Heart left ventricle (tissue), 16 donors: ENCODE results near the gene LIG1. TPM values are rescaled to one million over a fixed set of nuclear protein-coding genes. Genes with fewer than 3 reads are reported as not detected.
A peak's percentile ranks its signal among the peaks of the same experiment; 100 is the strongest.

ENCODE experiments used
- ATAC-seq, 4 donors: fragments of 200-7000 bp; cut with Tn5 transposase; one replicate each; pipeline ENCODE4 v1.9.1; 2020 to 2022; ENCODE audit warnings: moderate library complexity in 4 of 4, mild to moderate bottlenecking in 3 of 4, moderate number of reproducible peaks in 1 of 4
- DNase-seq, 5 donors: peaks; one replicate each; pipeline ENCODE4 v3.0.0-alpha.2; 2020
- H3K27ac ChIP-seq, 12 donors: fragments of 200-600 bp; sonication (generic) in 4 of 12; one replicate each; pipeline versions ENCODE4 v1.5.0 to v1.8.0; 2016 to 2022; ENCODE audit warnings: mild to moderate bottlenecking in 2 of 12
- H3K27me3 ChIP-seq, 9 donors: fragments of 200-600 bp; sonication (generic) in 2 of 9; one replicate each; pipeline versions ENCODE4 v1.5.1 to v1.8.0; 2016 to 2022; ENCODE audit warnings: mild to moderate bottlenecking in 3 of 9
- H3K36me3 ChIP-seq, 9 donors: fragments of 200-600 bp; sonication (generic) in 2 of 9; one replicate each; pipeline versions ENCODE4 v1.5.0 to v1.8.0; 2018 to 2022; ENCODE audit warnings: mild to moderate bottlenecking in 2 of 9
- H3K4me1 ChIP-seq, 12 donors: fragments of 200-600 bp; sonication (generic) in 4 of 12; one replicate each; pipeline versions ENCODE4 v1.5.0 to v1.8.0; 2016 to 2022; ENCODE audit warnings: mild to moderate bottlenecking in 3 of 12
- H3K4me3 ChIP-seq, 12 donors: fragments of 200-600 bp; sonication (generic) in 4 of 12; one replicate each; pipeline versions ENCODE4 v1.5.0 to v1.8.0; 2017 to 2022; ENCODE audit warnings: mild to moderate bottlenecking in 9 of 12, moderate library complexity in 4 of 12
- H3K9me3 ChIP-seq, 12 donors: fragments of 200-600 bp; sonication (generic) in 4 of 12; one replicate each; pipeline versions ENCODE4 v1.5.0 to v1.8.0; 2016 to 2022; ENCODE audit warnings: mild to moderate bottlenecking in 1 of 12
- CTCF ChIP-seq, 12 donors: fragments of 200-600 bp; sonication (generic) in 4 of 12; IDR thresholded peaks; one replicate each; pipeline versions ENCODE4 v1.5.0 to v1.8.0; 2018 to 2022; ENCODE audit warnings: antibody characterized with exemption in 12 of 12, mild to moderate bottlenecking in 5 of 12
- POLR2A ChIP-seq, 2 donors: fragments of 450-650 bp; IDR thresholded peaks; one replicate each; pipeline ENCODE4 v1.6.1; 2017; ENCODE audit warnings: antibody characterized with exemption in 2 of 2, mild to moderate bottlenecking in 2 of 2, moderate library complexity in 2 of 2
- WGBS, 4 donors: extraction: QIAGEN DNeasy Blood & Tissue Kit in 2 of 4; methylation state at CpG; one replicate each; pipeline versions ENCODE4 v1.1.5 to v1.1.7; 2013 to 2018; 5-methylcytosine and 5-hydroxymethylcytosine counted together
- intact Hi-C, 10 donors: fragments of 100-400 bp; cut with DNase I; formaldehyde crosslinking; loops; one replicate each; pipeline versions ENCODE4 v1.11.1 to v1.14.2; 2022
- polyA plus RNA-seq, 2 donors: library from polyadenylated mRNA; stranded (reverse); fragments of 200-250 nt; gene quantifications; one replicate each; pipeline ENCODE4 v1.2.3, GENCODE V29; 2013
- total RNA-seq, 9 donors: library from RNA; depleted of rRNA in 2 of 9; stranded (reverse); fragments of >200 nt in 2 of 9; fragmentation: NEBNext Ultra II Directional in 3 of 9; extraction: Animal tissue kit (Norgen Biotek cat#: 25700) in 3 of 9; gene quantifications; one replicate each; pipeline versions ENCODE4 v1.1.0 to v1.2.4, GENCODE V29; 2016 to 2023
- donor health status: ischemic (EF 13 %, LVEDD 7.1; RV severe dilation, severe dysfunction).
- donor health status: healthy with polysubstance abuse.
- donor health status: DM: no; HTN: yes; CAD: no.
- donor health status: DM: no; HTN: no; CAD: no.
- donor health status: ischemic (EF 25% LVEDD 6.9; RV normal size, moderate dysfunction).
- donor health status: ischemic (EF 25% LVEDD 5.7; RV mildly dilated, moderate dysfunction).
- donor health status: healthy.
- donor health status: DM: yes; HTN: yes; CAD: no.
- donor health status: ischemic (EF 35%, LVEDD 5.7; RV mildly dilated, moderate dysfunction).
- donor health status: nonischemic (EF 11% LVEDD 7.7; RV severe dilation, severe dysfunction).
- donor health status: DM: yes; HTN: yes; CAD: no.
- donor health status: PGD.
- donor health status: ischemic (EF 29% LVEDD 5.4; RV normal size, mild dysfunction).
- donor health status: nonischemic (EF 23%, LVEDD 6.1; RV moderate dilation, normal function).

The LIG1 gene
- total and polyA plus RNA-seq, 11 donors: 2.1 to 16.5 (median 4.0) TPM

DNA sequence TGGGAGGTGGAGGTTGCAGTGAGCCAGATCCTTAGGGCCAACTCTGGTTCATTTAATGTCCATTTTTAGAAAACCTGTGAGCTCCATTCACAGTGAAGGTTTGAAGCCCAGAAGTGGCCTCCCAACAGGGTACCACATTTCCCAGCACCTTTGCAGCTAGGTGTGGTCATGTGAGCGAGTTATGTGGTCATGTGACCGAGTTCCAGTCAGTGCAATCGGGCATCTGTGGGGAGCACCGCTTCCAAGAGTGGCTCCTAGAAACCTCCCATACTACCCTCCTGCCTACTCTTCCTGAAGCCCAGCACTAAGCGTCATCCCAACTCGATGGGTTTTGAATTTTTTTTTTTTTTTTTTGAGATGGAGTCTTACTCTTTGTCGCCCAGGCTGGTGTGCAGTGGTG lies 58.9 kb downstream of the LIG1 start:
- 54 to 67% (median 59%) methylated on average over 7 of the region's 7 CpGs for WGBS, 4 donors
- Histone ChIP-seq H3K4me3 (peak overlapping the region in 4 of 12 donors; percentile 41 to 68 (median 58)), H3K36me3 (peaks cover 0 to 4% (median 0%) of the 10 kb centered on the region in 9 donors), H3K9me3 (no peaks in the 10 kb centered on the region), H3K27me3 (no peaks in the 10 kb centered on the region), H3K27ac (peak overlapping the region in 11 of 12 donors; percentile 87 to 100 (median 97)), H3K4me1 (peaks cover 0 to 42% (median 21%) of the 10 kb centered on the region in 12 donors)
- DNase-seq (no peak), ATAC-seq (no peak)
- TF ChIP-seq CTCF (IDR thresholded peaks at IDR 0.05) (no peak), POLR2A (IDR thresholded peaks at IDR 0.05) (no peak)
- intact Hi-C loops: no loop called here

- H3K4me1 ChIP-seq: peaks cover 0 to 42% (median 21%) of the 10 kb centered on the region in 12 donors
- intact Hi-C loops: no loop called here
- ATAC-seq (peak; percentile 95 to 96 (median 96)), DNase-seq (peak; percentile 93 to 97 (median 94))
- peak within 1 kb of the TSS; percentile 87 to 100 (median 96) for H3K27ac ChIP-seq
- 0 to 1% (median 0%) methylated on average over 20 to 27 of the region's 27 CpGs for WGBS, 4 donors
- TF ChIP-seq CTCF (IDR thresholded peaks at IDR 0.05) (no peak), POLR2A (IDR thresholded peaks at IDR 0.05) (peak in 1 of 2 donors; percentile 70)
- peak within 1 kb of the TSS; percentile 36 to 68 (median 58) for H3K4me3 ChIP-seq
- no peaks in the 10 kb centered on the region for H3K9me3 ChIP-seq
- H3K36me3 ChIP-seq: peaks cover 0 to 7% (median 0%) of the 10 kb centered on the region in 9 donors
- H3K27me3 ChIP-seq: no peaks in the 10 kb centered on the region
Observed at GRCh38 chr19:48110350-48110966, 59.7 kb downstream of the LIG1 start, which contains the start of gene PLA2G4C. Gene PLA2G4C (minus strand): TSS chr19:48110817. CDS start chr19:48106529, 4,288 bp downstream.

DNA sequence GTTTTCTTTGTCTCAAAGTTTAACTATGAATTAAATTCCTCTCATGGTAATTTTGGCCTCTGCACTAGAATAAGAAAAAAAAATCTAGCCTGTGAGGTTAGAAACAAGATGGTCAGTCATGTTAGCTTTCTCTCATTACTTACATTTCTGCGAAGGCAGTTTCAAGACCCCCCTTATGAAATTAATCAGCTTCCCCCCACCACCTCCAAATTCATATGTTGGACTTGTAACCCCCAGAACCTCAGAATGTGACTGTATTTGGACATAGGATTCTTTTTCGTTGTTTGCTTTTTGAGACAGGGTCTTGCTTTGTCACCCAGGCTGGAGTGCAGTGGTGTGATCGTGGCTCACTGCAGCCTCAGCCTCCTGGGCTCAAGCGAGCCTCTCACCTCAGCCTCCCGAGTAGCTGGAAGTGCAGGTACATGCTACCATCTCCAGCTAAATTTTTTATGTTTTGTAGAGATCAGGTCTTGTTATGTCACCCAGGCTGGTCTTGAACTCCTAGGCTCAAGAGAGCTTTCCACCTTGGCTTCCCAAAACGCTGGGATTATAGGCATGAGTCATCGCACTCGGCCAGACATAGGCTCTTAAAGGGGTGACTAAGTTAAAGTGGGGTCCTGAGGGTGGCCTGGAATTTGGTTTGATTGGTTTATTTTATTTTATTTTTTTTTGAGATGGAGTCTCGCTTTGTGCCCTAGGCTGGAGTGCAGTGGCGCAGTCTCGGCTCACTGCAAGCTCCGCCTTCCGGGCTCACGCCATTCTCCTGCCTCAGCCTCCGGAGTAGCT lies 61.0 kb downstream of the LIG1 start:
- Histone ChIP-seq H3K36me3 (peaks cover 0 to 18% (median 7%) of the 10 kb centered on the region in 9 donors), H3K4me3 (peak overlapping the region in 7 of 12 donors; percentile 56 to 68 (median 63)), H3K4me1 (peaks cover 0 to 42% (median 21%) of the 10 kb centered on the region in 12 donors), H3K27me3 (no peaks in the 10 kb centered on the region), H3K9me3 (no peaks in the 10 kb centered on the region), H3K27ac (peak overlapping the region in 9 of 12 donors; percentile 87 to 100 (median 97))
- intact Hi-C loops: loop anchor here in 6 of 10 donors (5.0 to 10.0 kb wide), 4 partner anchors 146 to 156 kb away; partner anchors contain the start of gene CARD8 (in 3 of the 6)
- ATAC-seq (no peak), DNase-seq (no peak)
- 79 to 92% (median 86%) methylated on average over 15 of the region's 15 CpGs for WGBS, 4 donors
- no peak for TF ChIP-seq POLR2A (IDR thresholded peaks at IDR 0.05)
- TF ChIP-seq CTCF (IDR thresholded peaks at IDR 0.05): no peak

- peaks cover 0 to 20% (median 10%) of the 10 kb centered on the region in 12 donors for H3K4me1 ChIP-seq
- no peaks in the 10 kb centered on the region for H3K27me3 ChIP-seq
- intact Hi-C loops: loop anchor here in 2 of 10 donors (10.0 kb wide), 2 partner anchors 151 to 161 kb away; partner anchors contain the start of gene CARD8 (in 1 of the 2)
- 86 to 99% (median 95%) methylated on average over 5 of the region's 5 CpGs for WGBS, 4 donors
- DNase-seq (no peak), ATAC-seq (no peak)
- H3K36me3 ChIP-seq: peaks cover 0 to 65% (median 45%) of the 10 kb centered on the region in 9 donors
- H3K27ac ChIP-seq: no peak overlapping the region
- no peak for TF ChIP-seq CTCF (IDR thresholded peaks at IDR 0.05)
- TF ChIP-seq POLR2A (IDR thresholded peaks at IDR 0.05): no peak
- no peaks in the 10 kb centered on the region for H3K9me3 ChIP-seq
- H3K4me3 ChIP-seq: no peak overlapping the region
Observed at GRCh38 chr19:48103922-48104321, 66.2 kb downstream of the LIG1 start.
